Posterior vena cava (tissue), 2 donors: ENCODE results near the gene VEGFA. TPM values are rescaled to one million over a fixed set of nuclear protein-coding genes. Genes with fewer than 3 reads are reported as not detected.
A peak's percentile ranks its signal among the peaks of the same experiment; 100 is the strongest.

Source experiments
- DNase-seq: peaks from one replicate; pipeline ENCODE4 v3.0.0-alpha.2; 2020; ENCODE audit warnings: low spot score
- intact Hi-C, 2 donors: fragments of 100-400 bp; cut with DNase I; formaldehyde crosslinking; loops; one replicate each; pipeline versions ENCODE4 v1.14.1 to v1.14.2; 2022 to 2023
- total RNA-seq, 2 donors: library from RNA; stranded (reverse); fragmentation: NEBNext Ultra II Directional; extraction: Animal tissue kit (Norgen Biotek cat#: 25700); gene quantifications; one replicate each; pipeline ENCODE4 v1.2.1, GENCODE V29; 2021
- donor health status: DM: yes; HTN: yes; CAD: no.
- donor health status: DM: yes; HTN: yes; CAD: no.

Gene VEGFA
- total RNA-seq, 2 donors from 2014 or later, result 88.4 to 91.7 TPM

- intact Hi-C loops, result loop anchor here (2.0 to 5.0 kb wide), 2 partner anchors 304 to 311 kb away; no protein-coding TSS in a partner anchor
- DNase-seq, result no peak
Measured at GRCh38 chr6:43767553-43768505, 2.2 kb upstream of the VEGFA start.

- intact Hi-C loops, result loop anchor here (2.0 to 5.0 kb wide), 2 partner anchors 304 to 310 kb away; no protein-coding TSS in a partner anchor
- DNase-seq, result no peak
Measured at GRCh38 chr6:43768506-43768860, 1.5 kb upstream of the VEGFA start.

DNA sequence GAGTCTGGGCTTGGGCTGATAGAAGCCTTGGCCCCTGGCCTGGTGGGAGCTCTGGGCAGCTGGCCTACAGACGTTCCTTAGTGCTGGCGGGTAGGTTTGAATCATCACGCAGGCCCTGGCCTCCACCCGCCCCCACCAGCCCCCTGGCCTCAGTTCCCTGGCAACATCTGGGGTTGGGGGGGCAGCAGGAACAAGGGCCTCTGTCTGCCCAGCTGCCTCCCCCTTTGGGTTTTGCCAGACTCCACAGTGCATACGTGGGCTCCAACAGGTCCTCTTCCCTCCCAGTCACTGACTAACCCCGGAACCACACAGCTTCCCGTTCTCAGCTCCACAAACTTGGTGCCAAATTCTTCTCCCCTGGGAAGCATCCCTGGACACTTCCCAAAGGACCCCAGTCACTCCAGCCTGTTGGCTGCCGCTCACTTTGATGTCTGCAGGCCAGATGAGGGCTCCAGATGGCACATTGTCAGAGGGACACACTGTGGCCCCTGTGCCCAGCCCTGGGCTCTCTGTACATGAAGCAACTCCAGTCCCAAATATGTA, 957 bp upstream of the VEGFA start:
- peak; percentile 94 for DNase-seq
- intact Hi-C loops, result loop anchor here (2.0 to 5.0 kb wide), 2 partner anchors 303 to 310 kb away; no protein-coding TSS in a partner anchor

DNA sequence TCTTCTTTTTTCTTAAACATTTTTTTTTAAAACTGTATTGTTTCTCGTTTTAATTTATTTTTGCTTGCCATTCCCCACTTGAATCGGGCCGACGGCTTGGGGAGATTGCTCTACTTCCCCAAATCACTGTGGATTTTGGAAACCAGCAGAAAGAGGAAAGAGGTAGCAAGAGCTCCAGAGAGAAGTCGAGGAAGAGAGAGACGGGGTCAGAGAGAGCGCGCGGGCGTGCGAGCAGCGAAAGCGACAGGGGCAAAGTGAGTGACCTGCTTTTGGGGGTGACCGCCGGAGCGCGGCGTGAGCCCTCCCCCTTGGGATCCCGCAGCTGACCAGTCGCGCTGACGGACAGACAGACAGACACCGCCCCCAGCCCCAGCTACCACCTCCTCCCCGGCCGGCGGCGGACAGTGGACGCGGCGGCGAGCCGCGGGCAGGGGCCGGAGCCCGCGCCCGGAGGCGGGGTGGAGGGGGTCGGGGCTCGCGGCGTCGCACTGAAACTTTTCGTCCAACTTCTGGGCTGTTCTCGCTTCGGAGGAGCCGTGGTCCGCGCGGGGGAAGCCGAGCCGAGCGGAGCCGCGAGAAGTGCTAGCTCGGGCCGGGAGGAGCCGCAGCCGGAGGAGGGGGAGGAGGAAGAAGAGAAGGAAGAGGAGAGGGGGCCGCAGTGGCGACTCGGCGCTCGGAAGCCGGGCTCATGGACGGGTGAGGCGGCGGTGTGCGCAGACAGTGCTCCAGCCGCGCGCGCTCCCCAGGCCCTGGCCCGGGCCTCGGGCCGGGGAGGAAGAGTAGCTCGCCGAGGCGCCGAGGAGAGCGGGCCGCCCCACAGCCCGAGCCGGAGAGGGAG, 580 bp downstream of the VEGFA start:
- peak; percentile 92 for DNase-seq

DNA sequence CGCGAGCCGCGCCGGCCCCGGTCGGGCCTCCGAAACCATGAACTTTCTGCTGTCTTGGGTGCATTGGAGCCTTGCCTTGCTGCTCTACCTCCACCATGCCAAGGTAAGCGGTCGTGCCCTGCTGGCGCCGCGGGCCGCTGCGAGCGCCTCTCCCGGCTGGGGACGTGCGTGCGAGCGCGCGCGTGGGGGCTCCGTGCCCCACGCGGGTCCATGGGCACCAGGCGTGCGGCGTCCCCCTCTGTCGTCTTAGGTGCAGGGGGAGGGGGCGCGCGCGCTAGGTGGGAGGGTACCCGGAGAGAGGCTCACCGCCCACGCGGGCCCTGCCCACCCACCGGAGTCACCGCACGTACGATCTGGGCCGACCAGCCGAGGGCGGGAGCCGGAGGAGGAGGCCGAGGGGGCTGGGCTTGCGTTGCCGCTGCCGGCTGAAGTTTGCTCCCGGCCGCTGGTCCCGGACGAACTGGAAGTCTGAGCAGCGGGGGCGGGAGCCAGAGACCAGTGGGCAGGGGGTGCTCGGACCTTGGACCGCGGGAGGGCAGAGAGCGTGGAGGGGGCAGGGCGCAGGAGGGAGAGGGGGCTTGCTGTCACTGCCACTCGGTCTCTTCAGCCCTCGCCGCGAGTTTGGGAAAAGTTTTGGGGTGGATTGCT, 1.3 kb downstream of the VEGFA start:
- intact Hi-C loops, result loop anchor here (5.0 to 10.0 kb wide), 2 partner anchors 104 to 183 kb away; no protein-coding TSS in a partner anchor
- DNase-seq, result peak; percentile 93

More for the DNA sequence above, 580 bp downstream of the VEGFA start:
- intact Hi-C loops, result loop anchor here (5.0 to 10.0 kb wide), 2 partner anchors 103 to 184 kb away; no protein-coding TSS in a partner anchor

DNA sequence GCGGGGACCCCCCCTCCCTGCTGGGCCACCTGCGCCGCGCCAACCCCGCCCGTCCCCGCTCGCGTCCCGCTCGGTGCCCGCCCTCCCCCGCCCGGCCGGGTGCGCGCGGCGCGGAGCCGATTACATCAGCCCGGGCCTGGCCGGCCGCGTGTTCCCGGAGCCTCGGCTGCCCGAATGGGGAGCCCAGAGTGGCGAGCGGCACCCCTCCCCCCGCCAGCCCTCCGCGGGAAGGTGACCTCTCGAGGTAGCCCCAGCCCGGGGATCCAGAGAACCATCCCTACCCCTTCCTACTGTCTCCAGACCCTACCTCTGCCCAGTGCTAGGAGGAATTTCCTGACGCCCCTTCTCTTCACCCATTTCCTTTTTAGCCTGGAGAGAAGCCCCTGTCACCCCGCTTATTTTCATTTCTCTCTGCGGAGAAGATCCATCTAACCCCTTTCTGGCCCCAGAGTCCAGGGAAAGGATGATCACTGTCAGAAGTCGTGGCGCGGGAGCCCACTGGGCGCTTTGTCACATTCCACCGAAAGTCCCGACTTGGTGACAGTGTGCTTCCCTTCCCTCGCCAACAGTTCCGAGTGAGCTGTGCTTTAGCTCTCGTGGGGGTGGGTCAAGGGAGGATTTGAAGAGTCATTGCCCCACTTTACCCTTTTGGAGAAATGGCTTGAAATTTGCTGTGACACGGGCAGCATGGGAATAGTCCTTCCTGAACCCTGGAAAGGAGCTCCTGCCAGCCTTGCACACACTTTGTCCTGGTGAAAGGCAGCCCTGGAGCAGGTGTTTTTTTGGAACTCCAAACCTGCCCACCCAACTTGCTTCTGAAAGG, 2.1 kb downstream of the VEGFA start:
- DNase-seq, result peak; percentile 93

DNA sequence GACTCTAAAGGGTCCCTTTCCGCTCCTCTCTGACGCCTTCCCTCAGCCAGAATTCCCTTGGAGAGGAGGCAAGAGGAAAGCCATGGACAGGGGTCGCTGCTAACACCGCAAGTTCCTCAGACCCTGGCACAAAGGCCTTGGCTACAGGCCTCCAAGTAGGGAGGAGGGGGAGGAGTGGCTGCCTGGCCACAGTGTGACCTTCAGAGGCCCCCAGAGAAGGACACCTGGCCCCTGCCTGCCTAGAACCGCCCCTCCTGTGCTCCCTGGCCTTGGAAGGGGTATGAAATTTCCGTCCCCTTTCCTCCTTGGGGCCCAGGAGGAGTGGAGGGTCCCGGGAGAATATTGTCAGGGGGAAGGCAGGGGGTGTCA, 2.7 kb downstream of the VEGFA start:
- DNase-seq, result peak; percentile 74
- intact Hi-C loops, result loop anchor here (5.0 to 10.0 kb wide), 2 partner anchors 105 to 182 kb away; no protein-coding TSS in a partner anchor

More for the DNA sequence above, 2.1 kb downstream of the VEGFA start:
- intact Hi-C loops, result loop anchor here (5.0 to 10.0 kb wide), 2 partner anchors 105 to 183 kb away; no protein-coding TSS in a partner anchor

GRCh38 chr6:43773050-43773979, 3.3 kb downstream of the VEGFA start:
- DNase-seq, result peak; percentile 81
- intact Hi-C loops, result loop anchor here (5.0 to 10.0 kb wide), 2 partner anchors 106 to 181 kb away; no protein-coding TSS in a partner anchor

- DNase-seq, result peak; percentile 69
Measured at GRCh38 chr6:43773980-43774775, 4.2 kb downstream of the VEGFA start.

DNA sequence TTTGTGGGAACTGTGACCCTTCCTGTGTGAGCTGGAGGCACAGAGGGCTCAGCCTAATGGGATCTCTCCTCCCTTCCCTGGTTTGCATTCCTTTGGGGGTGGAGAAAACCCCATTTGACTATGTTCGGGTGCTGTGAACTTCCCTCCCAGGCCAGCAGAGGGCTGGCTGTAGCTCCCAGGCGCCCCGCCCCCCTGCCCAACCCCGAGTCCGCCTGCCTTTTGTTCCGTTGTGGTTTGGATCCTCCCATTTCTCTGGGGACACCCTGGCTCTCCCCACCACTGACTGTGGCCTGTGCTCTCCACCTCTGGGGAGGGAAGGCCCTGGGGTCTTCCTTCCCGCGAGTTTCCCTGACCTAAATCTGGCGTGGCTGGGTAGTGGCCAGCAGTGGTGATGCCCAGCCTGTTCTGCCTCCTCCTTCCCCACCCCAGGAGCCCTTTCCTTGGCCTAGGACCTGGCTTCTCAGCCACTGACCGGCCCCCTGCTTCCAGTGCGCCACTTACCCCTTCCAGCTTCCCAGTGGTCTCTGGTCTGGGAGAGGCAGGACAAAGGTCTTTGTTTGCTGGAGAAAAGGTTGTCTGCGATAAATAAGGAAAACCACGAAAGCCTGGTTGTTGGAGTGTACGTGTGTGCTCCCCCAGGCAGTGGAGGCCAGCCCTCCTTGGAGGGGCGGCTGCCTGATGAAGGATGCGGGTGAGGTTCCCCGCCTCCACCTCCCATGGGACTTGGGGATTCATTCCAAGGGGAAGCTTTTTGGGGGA, 4.9 kb downstream of the VEGFA start:
- peak; percentile 91 for DNase-seq
- intact Hi-C loops, result loop anchor here (5.0 to 10.0 kb wide), 2 partner anchors 108 to 180 kb away; no protein-coding TSS in a partner anchor

More at GRCh38 chr6:43773980-43774775, 4.2 kb downstream of the VEGFA start:
- intact Hi-C loops, result loop anchor here (5.0 to 10.0 kb wide), 2 partner anchors 107 to 181 kb away; no protein-coding TSS in a partner anchor

DNA sequence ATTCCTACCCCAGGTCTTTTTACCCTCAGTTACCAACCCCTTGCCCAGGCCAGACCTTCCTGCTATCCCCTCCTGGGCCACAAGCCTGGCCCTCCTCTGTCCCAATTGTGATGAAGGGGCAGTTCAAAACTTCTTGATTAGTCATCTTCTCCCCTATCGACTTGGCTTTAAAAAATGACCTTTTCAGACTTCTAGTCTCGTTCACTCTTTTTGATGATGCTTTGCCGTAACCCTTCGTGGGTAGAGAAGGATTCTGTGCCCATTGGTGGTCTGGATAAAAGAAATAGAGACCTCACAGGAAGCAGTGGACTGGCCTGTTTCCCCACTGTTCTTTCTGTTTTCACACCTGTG, 5.5 kb downstream of the VEGFA start:
- intact Hi-C loops, result loop anchor here in 1 of 2 donors (10.0 kb wide), 1 partner anchor 179 kb away; no protein-coding TSS in a partner anchor
- DNase-seq, result no peak

GRCh38 chr6:43776115-43776798, 6.2 kb downstream of the VEGFA start:
- DNase-seq, result peak; percentile 72
- intact Hi-C loops, result loop anchor here in 1 of 2 donors (10.0 kb wide), 1 partner anchor 179 kb away; no protein-coding TSS in a partner anchor

- DNase-seq, result peak; percentile 51
- intact Hi-C loops, result loop anchor here in 1 of 2 donors (10.0 kb wide), 1 partner anchor 178 kb away; no protein-coding TSS in a partner anchor
Measured at GRCh38 chr6:43776799-43777776, 7.1 kb downstream of the VEGFA start.
